Measurements from ENCODE around the gene ARHGAP44. TPM values are rescaled to one million over a fixed set of nuclear protein-coding genes. Genes with fewer than 3 reads are reported as not detected.

The ARHGAP44 gene
- total and polyA plus RNA-seq, 9 of the 15 experiments (the other 6 are each of a cell fraction or from before 2014, with no cell fraction given) = 0.01 to 0.68 (median 0.07) TPM; not detected in 1

- no peaks in the 10 kb centered on the region for H3K36me3 ChIP-seq (ENCODE audit: control insufficient read depth, insufficient read depth, low read length)
- H3K9me1 ChIP-seq (ENCODE audit: control insufficient read depth, insufficient read depth, low read length) = no peaks in the 10 kb centered on the region
- H3K9ac ChIP-seq (ENCODE audit: insufficient read depth in 1 of 2, low read depth in 2 of 2, low read length in 2 of 2) = no peak overlapping the region
- H3K4me2 ChIP-seq (ENCODE audit: insufficient read depth, low read length) = no peak overlapping the region
- ATAC-seq (no peak), DNase-seq (ENCODE audit: extremely low read depth in 1 of 4, low spot score in 3 of 4) (no peak), FAIRE-seq (no peak)
- TF ChIP-seq GABPA (tag; conservative IDR thresholded peaks at IDR 0.05; ENCODE audit: low read depth) = peak; percentile 48
- TF ChIP-seq CBX1 (IDR thresholded peaks at IDR 0.05; ENCODE audit: low read depth) = no peak
- peak in 1 of 2 experiments; percentile 11 for TF ChIP-seq E2F6 (IDR thresholded peaks at IDR 0.05; ENCODE audit: borderline replicate concordance in 1 of 2, extremely low read depth in 1 of 2, insufficient read depth in 1 of 2, insufficient read length in 1 of 2, low read depth in 1 of 2, low read length in 1 of 2, poor library complexity in 1 of 2, severe bottlenecking in 1 of 2)
- H3K79me2 ChIP-seq (ENCODE audit: control insufficient read depth, insufficient read depth, low read length) = no peaks in the 10 kb centered on the region
- no TSS peak for BruUV-seq (replicated peaks)
- no peak overlapping the region for H3K27ac ChIP-seq (ENCODE audit: extremely low read depth, low read depth, low read length)
- H3K4me3 ChIP-seq = no peak overlapping the region
- H3K9me3 ChIP-seq (replicated peaks; ENCODE audit: control insufficient read depth, insufficient read depth, low read depth, low read length) = no peaks in the 10 kb centered on the region
- POLR2A ChIA-PET = no interaction called here
- CTCF ChIA-PET (ENCODE audit: low intra/inter-chr PET ratio) = no interaction called here
- H3K27me3 ChIP-seq (ENCODE audit: control insufficient read depth in 2 of 2, insufficient read depth in 2 of 2, low read length in 2 of 2) = peaks cover 2 to 19% of the 10 kb centered on the region in 2 experiments; a peak in 2 of 5 replicates
- WGBS (ENCODE audit: insufficient coverage, low coverage, missing lambda C conversion rate) = 16% methylated on average over 6 of the region's 6 CpGs
- H3K4me1 ChIP-seq (replicated peaks in 1 of 2; ENCODE audit: control insufficient read depth in 2 of 2, insufficient read depth in 2 of 2, low read length in 2 of 2) = peaks cover 2 to 3% of the 10 kb centered on the region in 2 experiments; a peak in 1 of 5 replicates
- H2AFZ ChIP-seq (ENCODE audit: low read depth, low read length) = no peak overlapping the region
- H4K20me1 ChIP-seq (replicated peaks; ENCODE audit: control insufficient read depth, insufficient read depth, low read length) = no peaks in the 10 kb centered on the region
- intact Hi-C loops (cut with micrococcal nuclease) (no loop called here), in situ Hi-C loops (cut with MboI) (no loop called here)
Measured at GRCh38 chr17:12982224-12982623, 192.9 kb downstream of the ARHGAP44 start.

All from K562 (cell line).